ENCODE measurements around the gene PIK3C3.

GRCh38 chr18:41996020-41996419 is 41.0 kb downstream of the PIK3C3 start:
- TF ChIP-seq BACH1 (IDR thresholded peaks at IDR 0.05; ENCODE audit: low read length) = no peak
- no peak for TF ChIP-seq TEAD4 (IDR thresholded peaks at IDR 0.05; ENCODE audit: low read depth, low read length)
- TF ChIP-seq CTCF (IDR thresholded peaks at IDR 0.05; ENCODE audit: control extremely low read depth in 1 of 3, insufficient read depth in 1 of 3, low read depth in 1 of 3, low read length in 3 of 3) = no peak
- TF ChIP-seq EZH2 (IDR thresholded peaks at IDR 0.05; ENCODE audit: low read depth, low read length, severe bottlenecking) = no peak
- TF ChIP-seq TCF12 (IDR thresholded peaks at IDR 0.05; ENCODE audit: low read depth, low read length) = no peak
